ENCODE measurements around the gene POLD4.

Gene POLD4

GRCh38 chr11:67370351-67371076, 17.2 kb upstream of the POLD4 start:
- DNase-seq, result no peak

- no peak for DNase-seq
Observed at GRCh38 chr11:67369801-67370284, 16.5 kb upstream of the POLD4 start.

- no peak for DNase-seq
Observed at GRCh38 chr11:67369275-67369674, 15.9 kb upstream of the POLD4 start.

GRCh38 chr11:67368621-67369020, 15.3 kb upstream of the POLD4 start:
- DNase-seq, result no peak

DNA sequence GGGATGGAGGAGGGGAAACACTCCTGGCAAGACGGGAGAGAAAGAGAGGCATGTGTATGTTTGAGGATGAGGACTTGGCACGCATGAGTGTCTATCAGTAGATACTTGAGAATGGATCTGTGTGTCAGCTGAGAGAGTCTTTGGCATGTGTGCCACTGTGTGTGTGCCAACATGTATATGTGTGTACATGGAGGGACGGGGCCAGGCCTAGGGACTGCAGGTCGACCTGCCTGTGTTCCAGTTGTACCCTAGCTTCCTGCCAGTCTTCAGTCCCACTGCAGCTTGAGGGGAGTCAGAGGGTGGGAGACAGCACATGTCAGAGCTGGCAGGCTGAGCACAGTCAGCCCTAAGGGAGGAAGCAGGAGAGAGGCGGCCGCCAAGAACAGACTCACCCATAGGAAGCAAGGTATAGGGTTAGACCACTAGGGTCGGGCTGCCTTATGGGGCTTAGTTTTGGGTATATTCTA, 14.4 kb upstream of the POLD4 start:
- DNase-seq, result no peak

GRCh38 chr11:67366961-67367760, 13.8 kb upstream of the POLD4 start:
- DNase-seq, result no peak

GRCh38 chr11:67366546-67366945, 13.2 kb upstream of the POLD4 start:
- no peak for DNase-seq

GRCh38 chr11:67365736-67366444, 12.5 kb upstream of the POLD4 start:
- DNase-seq, result no peak

DNA sequence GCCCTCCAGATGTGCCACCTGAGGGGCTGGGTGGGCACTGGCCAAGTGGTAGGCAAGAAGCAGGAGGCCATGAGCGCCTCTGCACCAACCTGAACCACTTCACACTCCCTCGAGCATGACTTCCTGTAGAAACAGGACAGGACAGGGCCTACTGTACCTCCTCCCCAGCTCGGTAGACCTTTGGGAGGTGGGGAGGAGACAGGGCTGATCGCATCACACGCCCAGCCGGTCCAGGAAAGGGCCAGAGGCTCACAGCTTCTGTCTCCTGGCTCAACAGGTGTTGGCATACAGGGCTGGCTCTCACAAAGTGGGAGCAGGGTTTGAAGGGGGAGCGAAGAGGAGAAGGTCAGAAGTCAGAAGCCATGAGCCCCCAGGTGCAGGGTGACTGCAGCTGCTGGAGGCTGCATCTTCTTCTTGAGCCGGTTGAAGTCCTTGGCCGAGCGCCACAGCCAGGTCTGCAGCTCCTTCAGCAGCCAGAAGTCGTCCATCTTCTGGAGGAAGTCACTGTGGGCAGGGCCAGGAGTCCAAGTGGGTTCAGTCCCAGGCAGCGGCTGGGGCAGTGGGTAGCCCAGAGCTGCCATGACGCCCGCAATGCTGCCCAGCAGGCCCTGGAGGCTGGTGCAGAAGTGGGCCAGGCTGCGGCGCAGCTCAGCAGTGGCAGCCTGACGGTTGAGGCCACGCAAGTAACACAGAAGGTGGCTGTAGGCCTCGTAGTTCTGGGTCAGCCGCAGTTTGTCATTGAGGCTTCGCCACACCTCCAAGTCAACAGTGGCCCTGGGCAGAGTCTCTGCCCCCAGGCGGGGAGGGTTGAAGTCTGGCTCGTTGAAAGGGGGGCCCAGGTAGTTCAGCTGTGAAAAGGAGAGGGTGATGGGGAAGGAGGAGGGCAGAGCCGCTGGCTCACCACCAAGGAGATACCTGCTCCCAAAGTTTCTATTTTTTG, 11.7 kb upstream of the POLD4 start:
- DNase-seq, result no peak

DNA sequence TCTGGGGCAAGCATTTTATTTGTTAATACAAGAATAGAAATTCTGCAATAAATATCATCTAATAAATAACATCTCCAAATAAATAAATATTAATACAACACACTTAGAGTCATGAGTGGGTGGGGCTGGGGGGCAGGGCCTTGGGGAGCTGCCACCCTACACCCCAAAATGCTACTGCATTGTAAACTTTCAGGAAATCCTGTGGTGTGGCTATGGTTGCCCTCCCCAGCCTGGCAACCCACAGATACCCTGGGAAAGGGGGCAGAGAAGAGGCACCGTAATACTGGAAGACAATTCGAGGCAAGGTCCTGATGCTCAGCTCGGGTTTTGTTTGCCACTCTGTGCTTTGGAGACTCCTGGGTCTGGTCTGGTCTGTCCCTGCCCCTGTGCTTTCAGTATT, 10.8 kb upstream of the POLD4 start:
- no peak for DNase-seq

GRCh38 chr11:67357831-67358670, 4.7 kb upstream of the POLD4 start:
- DNase-seq, result no peak

- peak in 2 of 4 experiments; percentile 32 to 44 for DNase-seq
Observed at GRCh38 chr11:67356864-67357561, 3.7 kb upstream of the POLD4 start.

GRCh38 chr11:67356387-67356863, 3.1 kb upstream of the POLD4 start:
- DNase-seq, result no peak

- no peak for DNase-seq
Observed at GRCh38 chr11:67355794-67356386, 2.5 kb upstream of the POLD4 start.

DNA sequence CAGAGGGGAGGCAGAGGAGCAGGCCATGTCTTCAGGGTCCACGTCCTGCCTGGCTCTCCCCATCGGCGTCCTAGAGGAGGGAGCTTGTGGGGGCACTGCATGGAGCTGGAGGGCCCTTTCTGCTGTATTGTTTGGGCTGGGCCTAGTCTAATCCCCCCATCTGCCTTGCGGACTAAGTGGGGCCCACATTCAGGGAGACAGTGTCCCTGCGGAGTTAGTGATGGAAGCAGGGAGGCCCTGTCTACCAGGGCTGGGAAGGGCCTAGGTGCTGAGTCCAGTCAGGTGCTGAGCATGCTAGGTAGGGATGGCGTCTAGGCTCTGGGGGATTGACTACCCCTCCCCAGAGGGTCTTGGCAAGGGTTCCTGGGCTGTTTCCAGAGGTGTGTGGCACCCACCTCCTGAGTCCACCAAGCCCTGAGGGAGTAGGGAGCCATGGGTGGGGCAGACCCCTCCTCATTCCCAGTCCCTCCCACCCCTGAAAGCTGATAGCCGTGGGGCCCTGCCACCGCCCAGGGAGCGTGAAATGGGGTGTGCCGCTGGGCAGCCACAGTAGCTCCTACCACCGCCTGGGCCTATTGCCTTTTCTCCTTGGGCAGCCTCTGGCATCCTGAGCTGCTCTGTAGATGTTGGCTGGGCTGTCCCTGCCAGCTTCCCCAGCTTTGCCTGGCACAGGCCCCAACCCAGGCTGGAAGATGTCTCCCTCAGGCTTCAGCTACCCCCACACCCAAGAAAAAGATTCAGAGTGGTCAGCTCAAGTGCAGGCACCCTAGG, 1.9 kb upstream of the POLD4 start:
- DNase-seq, result no peak

GRCh38 chr11:67354075-67355022, 1.0 kb upstream of the POLD4 start:
- DNase-seq, result no peak

DNA sequence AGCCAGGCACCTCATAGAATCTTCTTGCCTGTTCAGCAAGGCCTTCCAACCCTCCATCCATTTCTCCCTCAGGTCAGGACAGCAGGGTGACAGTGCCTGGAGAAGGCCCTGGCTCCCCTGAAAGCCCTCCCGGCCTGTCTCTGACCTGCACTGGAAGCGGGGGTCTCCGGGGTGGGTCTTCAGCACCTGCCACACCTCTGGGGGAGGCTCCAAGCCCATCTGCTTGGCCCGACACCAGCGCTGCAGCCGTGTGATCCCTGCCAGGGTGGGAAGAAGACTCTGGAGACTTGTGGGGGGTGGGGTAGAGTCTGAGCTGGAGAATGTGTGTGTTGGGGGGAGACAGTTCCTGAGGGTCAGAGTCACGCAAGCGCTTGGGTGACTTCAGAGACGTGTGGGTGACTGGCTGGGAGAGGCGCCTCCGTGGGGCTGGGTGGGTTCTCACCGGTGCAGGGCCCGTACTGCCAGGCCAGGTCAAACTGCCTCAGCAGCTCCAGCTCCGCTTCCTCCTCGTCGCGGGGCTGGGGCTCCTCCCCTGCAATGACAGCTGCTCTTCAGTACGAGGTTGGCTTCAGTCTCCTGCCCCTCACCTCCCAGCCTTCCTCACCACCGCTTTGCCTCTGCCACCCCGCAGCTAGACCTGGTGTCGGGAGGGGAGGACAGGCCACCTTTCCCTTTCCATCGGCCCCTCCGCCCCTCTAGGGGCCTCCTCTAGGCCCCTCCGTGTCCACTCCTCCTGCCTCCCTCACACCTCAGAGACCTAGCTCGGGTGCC, 615 bp downstream of the POLD4 start:
- DNase-seq, result peak in 2 of 4 experiments; percentile 65 to 75
